Measurements from ENCODE around the gene PRF1. TPM values are rescaled to one million over a fixed set of nuclear protein-coding genes. Genes with fewer than 3 reads are reported as not detected.

PRF1 gene
- total RNA-seq, 1 experiment from 2014 or later = 6.4 TPM

- intact Hi-C loops (cut with micrococcal nuclease) = no loop called here
- no peak overlapping the region; the same call in 1 of the 2 replicates for H3K27ac ChIP-seq (ENCODE audit: low read depth, low read length)
- TF ChIP-seq TCF7L2 (IDR thresholded peaks at IDR 0.05; ENCODE audit: borderline replicate concordance, extremely low read depth, insufficient read depth, insufficient read length) = no peak
- no peak for TF ChIP-seq SRF (IDR thresholded peaks at IDR 0.05; ENCODE audit: low read depth)
- TF ChIP-seq SP1 (IDR thresholded peaks at IDR 0.05; ENCODE audit: low read depth) = no peak
- TF ChIP-seq JUND (IDR thresholded peaks at IDR 0.05) = no peak
- no peak for TF ChIP-seq CEBPB (IDR thresholded peaks at IDR 0.05; ENCODE audit: low read depth)
- TF ChIP-seq REST (IDR thresholded peaks at IDR 0.05; ENCODE audit: low read depth) = no peak
- TF ChIP-seq YY1 (IDR thresholded peaks at IDR 0.05; ENCODE audit: extremely low read depth, insufficient replicate concordance, low read depth, low read length) = no peak
- TF ChIP-seq ZFX (IDR thresholded peaks at IDR 0.05) = no peak
- H3K79me2 ChIP-seq (ENCODE audit: insufficient read depth, low read length) = no peaks in the 10 kb centered on the region
- ATAC-seq = no peak
- ChIA-PET CTCF (no interaction called here), POLR2A (no interaction called here), RAD21 (ENCODE audit: low non-redundant PET in 1 of 2, low total read pairs in 2 of 2, uncharacterized antibody in 2 of 2, unreplicated experiment in 2 of 2) (interaction anchor here in 1 of 2 experiments (1.1 kb wide), 1 partner anchor 14 kb away, joined by 3 read pairs; no protein-coding TSS in a partner anchor)
- no peaks in the 10 kb centered on the region for H3K27me3 ChIP-seq (ENCODE audit: insufficient read depth, low read length)
- H3K4me1 ChIP-seq (ENCODE audit: control insufficient read depth in 1 of 2, insufficient read depth in 2 of 2, low read length in 2 of 2) = peaks cover 43 to 86% of the 10 kb centered on the region in 2 experiments
- H4K20me1 ChIP-seq (ENCODE audit: insufficient read depth) = no peaks in the 10 kb centered on the region
- H3K36me3 ChIP-seq (ENCODE audit: control insufficient read depth in 1 of 2, insufficient read depth in 2 of 2, low read length in 2 of 2) = no peaks in the 10 kb centered on the region
- no peak overlapping the region for H3K9ac ChIP-seq (ENCODE audit: low read length)
- H3K4me3 ChIP-seq (replicated peaks in 1 of 2; ENCODE audit: low read depth in 1 of 2, low read length in 2 of 2) = no peak overlapping the region
- H2AFZ ChIP-seq (ENCODE audit: low read depth, low read length, poor library complexity, severe bottlenecking) = no peak overlapping the region
- no peaks in the 10 kb centered on the region for H3K9me3 ChIP-seq (ENCODE audit: control insufficient read depth in 1 of 2, insufficient read depth in 1 of 2, low read depth in 1 of 2, low read length in 2 of 2)
- H3K4me2 ChIP-seq (ENCODE audit: low read length) = no peak overlapping the region
- no peak for DNase-seq (ENCODE audit: low read depth, low spot score)
- no peaks in the 10 kb centered on the region for H3K9me2 ChIP-seq (ENCODE audit: insufficient read depth)
- BruUV-seq (replicated peaks) = no TSS peak
Observed at GRCh38 chr10:70592186-70592735, 10.3 kb downstream of the PRF1 start.
